Esophagus squamous epithelium (tissue), 4 donors: ENCODE data around the gene CDC25C.

Experiments
- CTCF ChIP-seq, 6 experiments: fragments of 450-650 bp in 4 of 6; fragments of 200-600 bp in 2 of 6; sonication (generic) in 2 of 6; IDR thresholded peaks; one replicate each; pipeline ENCODE4 v1.5.1; 2016 to 2019; ENCODE audit warnings: antibody characterized with exemption in 6 of 6, mild to moderate bottlenecking in 4 of 6, moderate library complexity in 4 of 6
- POLR2A ChIP-seq, 4 donors: fragments of 450-650 bp; IDR thresholded peaks; one replicate each; pipeline ENCODE4 v1.6.1; 2017; ENCODE audit warnings: antibody characterized with exemption in 4 of 4, mild to moderate bottlenecking in 4 of 4, moderate library complexity in 3 of 4

- TF ChIP-seq CTCF (IDR thresholded peaks at IDR 0.05) (no peak), POLR2A (IDR thresholded peaks at IDR 0.05) (no peak)
Observed at GRCh38 chr5:138276402-138277054, 55.1 kb downstream of the CDC25C start.
